Activated T-helper 1 cell treated with anti-CD3 and anti-CD28 coated beads, Interleukin-2, amount 50 U/mL, for 16 hours (primary cell): ENCODE results near the gene GBX1.

Experiments used
- DNase-seq, 2 donors: peaks; one replicate each; pipeline ENCODE4 v3.0.0-alpha.2; 2020; ENCODE audit warnings: low read depth in 1 of 2, low spot score in 1 of 2

GBX1 gene

DNA sequence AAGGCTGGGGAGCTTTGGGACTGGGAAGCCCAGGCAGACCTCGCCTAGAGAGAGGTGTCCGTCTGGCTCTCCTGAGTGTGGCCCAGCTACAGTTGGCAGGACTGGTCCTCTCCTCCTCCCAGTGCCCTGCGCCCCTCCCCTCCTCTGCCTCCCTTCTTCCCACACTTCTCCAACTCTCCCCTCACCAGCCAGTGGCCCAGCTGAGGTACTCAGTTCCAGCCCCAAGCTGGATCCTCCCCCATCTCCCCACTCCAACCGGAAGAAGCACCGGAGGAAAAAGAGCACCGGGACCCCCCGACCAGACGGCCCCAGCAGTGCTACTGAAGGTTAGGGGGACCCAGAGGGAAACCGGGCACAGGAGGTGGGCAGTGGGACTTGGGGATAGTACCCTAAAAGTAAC, 27.7 kb downstream of the GBX1 start:
- DNase-seq = no peak

DNA sequence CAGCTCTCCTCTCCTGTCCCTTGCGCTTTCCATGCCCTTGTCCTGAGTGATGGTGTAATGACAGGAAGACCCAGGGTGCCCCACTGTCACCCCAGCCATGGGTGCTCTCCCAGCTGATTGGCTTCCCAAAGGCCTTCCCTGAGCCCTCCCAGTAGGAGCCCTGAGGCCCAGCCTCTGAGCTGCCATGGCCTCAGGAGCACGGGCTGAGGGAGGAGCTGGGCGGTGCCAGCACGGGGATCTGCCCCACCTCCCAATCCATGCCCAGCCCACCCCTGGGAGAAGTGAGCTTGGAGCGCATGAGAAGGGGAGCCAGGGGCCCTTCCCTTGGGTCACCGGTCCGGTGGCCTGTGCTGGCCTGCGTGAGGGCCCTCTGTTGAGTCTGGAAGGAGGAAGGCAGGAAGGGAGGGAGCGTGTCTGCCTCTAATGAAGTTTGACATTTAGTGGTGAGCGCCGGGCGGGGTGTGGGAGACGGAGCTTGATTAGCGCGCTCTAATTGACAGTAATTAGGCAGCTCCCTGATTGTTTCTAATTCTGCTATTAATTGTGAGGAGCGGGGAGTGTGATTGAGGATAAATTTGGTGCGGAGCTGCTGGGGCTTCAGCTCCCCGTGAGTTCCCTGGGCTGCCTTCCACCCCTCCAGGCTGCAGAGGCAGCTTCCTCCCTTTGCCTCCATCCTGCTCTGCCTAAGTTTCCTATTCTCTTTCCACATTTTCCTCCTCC, 28.3 kb downstream of the GBX1 start:
- no peak for DNase-seq

DNA sequence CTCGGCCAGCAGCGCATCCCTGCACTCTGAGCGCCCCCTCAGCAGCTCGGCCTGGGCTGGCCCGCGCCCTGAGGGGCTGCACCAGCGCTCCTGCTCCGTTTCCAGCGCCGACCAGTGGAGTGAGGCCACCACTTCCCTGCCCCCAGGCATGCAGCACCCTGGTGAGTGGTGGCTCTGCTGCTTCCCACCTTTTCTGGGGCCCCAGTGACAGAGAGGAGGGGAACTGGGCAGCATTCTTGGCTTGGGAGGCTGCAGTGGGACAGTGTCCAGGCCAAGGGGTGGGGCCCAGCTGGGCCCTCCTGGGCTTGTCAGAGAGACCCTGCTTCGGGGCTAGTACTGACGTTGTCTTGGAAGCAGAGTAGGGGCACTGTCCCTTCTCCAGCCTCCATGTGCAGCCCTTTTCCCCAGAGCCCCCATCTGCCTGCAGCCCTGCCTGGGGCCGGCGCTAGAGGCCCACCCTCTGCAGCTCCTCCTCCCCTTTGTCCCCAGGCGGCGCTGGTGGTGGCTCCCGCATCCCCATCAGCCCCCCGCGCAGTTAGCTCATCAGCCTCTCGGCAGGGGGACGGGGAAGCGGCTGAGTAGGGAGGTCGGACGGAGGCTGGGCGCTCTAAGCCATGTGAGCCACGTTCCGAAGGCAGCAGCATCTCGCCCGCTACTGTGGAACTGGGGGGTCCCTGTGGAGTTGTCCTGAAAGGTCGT, 29.2 kb downstream of the GBX1 start:
- DNase-seq = no peak

DNA sequence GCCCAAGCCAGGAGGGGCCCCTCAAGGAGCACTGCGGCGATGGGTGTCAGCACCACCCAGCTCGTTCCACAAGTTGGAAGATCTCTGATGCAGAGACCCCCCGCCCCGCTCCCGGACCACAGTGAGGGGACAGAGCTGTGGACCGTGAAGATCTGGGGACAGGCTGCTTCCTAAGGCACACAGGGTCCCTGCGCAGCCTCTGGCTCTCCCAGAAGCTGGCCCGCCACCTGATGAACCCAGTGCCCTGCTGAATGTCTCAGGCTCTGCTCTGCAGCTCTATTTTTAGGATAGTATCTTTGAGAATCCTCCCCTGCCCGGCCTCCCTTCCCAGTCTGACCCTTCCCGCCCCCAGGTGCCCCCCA, 29.7 kb downstream of the GBX1 start:
- DNase-seq = no peak

DNA sequence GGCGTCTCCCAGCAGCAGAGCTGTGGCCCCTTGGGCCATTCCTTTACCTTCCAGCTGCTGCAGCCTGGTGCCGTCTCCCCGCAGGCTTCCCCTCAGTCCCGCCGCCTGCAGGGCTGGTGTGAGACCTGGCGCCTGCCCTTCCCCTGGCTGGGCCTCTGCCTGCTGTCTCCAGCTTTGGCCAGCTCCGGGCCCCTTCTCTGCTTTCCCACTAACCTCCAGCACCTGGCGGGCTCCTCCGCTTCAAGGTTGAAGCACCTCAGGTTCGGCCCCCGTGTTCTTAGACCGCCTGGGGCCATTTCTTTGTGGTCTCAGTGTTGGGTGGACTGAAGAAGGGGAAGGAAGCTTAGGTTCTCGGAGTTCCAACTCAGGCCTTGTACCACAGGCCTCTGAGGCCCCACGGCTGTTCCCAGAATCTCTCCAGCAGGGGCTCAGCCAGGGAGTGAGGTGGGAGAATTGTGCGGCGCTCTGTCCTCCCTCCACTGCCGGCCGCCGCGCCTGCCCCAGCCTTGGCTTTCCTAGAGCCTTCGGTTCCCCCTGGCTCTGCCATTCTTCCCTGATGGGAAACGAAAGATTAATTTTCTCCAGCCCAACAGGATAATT, 30.3 kb downstream of the GBX1 start:
- no peak for DNase-seq

DNA sequence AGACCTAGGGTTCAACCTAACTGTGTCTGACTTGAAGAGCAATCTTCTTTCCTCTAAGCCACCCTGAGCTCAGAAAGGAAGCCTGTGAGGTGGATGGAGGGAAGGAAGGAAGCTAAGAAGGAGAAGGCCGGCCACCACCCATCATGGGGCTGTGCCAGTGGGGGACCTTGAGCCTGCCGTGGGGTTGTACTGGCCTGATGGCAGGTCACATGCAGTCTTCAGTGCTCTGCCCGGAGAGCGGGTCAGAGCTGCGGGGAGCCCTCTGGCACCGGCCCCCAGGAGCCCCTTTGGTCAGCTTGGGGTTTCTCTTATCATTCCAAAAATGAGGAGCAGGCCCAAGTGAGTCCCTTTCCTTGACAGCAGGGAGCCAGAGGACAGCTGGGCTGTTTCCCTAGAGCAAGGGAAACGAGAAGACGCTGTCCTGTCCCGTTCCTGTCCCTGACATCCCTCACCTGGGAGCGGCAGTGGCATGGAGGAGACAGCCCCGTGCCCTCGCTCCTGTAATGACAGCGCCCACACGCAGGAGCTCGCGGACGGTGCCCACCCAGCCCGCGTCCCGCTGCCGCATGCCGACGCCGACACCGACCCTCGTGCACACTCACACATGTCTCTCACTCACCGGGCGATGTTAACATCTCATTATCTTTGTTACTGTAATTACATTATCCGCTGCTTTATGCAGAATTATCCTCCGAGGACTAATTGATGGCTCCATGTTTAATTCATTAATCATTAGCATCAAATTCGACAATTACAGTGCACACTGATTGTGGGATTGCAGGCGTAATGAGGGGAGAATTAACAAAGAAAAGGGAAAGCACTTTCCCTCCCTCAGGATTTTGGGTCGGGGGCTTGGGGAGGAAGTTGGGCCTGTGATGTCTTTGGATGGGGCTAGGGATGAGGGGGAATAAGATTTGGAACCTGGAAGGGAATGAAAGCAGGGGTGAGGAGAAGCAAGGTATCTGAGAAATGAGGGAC, 31.3 kb downstream of the GBX1 start:
- no peak for DNase-seq

DNA sequence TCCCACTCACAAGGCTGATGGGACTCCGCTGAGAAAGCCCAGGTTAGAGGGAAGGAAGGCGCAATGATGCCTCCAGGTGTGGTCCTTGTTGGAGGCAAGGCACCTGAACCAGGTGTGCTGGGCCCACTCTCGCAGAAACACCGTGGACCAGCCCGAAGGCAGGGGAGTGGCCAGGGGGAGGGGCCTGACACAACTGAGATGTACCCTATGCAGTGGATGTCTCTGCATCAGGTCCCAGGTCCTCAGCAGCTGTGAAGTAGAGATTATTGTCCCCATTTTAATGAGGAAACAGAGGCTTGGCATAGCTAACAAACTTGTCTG, 32.0 kb downstream of the GBX1 start:
- no peak for DNase-seq

DNA sequence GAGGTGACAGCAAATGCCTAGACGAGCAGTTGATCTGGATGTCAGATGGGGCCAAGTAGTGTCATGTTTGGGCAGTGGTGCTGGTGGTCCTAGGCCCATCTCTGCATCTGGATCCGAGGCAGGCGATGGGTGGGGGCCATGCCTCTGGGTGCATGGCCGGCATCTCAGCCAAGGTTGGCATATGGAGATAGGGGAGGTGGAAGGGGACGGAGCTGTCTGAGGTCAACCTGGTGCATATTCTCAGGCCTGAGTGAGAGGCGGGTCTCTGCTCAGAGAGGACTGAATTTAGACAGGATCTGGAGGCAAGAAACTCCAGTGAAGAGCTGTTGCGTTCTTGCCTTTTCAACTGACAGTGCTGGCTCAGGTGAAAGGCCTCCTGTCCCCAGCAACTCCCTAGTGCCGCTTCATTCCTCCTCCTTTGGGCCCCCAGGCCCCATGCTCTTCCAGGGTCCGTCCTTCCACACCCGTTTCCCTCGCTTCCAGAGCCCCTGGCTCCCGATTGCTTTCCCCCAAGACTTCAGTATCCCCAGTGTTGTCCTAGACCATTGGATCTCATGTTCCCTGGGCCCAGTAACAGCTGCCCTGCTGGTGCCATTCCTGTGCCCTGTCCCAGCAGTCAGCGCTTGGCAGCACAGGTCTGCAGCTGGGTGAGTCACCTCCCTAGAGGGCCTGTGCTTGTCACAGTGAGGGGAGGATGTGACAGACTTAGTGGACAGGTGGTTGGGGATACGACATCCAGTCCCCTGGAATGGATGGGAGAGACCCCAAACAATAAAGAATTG, 32.6 kb downstream of the GBX1 start:
- DNase-seq = no peak

DNA sequence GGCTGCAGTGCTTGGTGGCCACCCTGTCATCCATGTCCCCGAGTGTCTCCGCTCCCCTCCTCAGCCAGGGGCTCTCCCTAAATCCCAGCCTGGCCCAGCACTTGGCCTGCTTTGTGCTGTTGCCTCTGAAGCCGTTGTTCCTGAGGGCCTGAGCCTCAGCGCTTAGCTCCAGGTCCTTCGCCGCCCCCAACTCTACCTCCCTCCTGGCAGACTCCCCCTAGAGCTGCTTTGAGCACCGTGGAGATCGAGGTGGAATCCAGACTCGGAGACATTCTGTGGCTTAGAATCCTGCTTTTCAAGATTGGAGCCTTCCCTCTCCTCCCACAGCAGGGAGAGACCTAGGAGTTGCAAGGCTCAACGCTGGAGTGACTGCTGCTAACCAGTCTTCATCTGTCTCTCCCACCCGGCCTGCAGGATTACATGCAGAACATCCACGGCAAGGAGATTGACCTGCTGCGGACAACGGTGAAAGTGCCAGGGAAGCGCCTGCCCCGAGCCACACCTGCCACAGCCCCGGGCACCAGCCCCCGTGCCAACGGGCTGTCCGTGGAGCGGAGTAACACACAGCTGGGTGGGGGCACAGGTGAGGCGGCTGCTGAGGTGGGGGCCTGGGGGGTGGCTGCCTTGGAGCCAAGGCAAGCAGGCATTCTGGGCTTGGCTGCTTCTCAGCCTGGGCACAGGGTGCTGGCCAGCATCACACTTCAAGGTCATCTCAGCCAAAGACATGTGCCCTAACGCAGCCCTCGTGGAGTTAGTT, 33.3 kb downstream of the GBX1 start:
- no peak for DNase-seq

DNA sequence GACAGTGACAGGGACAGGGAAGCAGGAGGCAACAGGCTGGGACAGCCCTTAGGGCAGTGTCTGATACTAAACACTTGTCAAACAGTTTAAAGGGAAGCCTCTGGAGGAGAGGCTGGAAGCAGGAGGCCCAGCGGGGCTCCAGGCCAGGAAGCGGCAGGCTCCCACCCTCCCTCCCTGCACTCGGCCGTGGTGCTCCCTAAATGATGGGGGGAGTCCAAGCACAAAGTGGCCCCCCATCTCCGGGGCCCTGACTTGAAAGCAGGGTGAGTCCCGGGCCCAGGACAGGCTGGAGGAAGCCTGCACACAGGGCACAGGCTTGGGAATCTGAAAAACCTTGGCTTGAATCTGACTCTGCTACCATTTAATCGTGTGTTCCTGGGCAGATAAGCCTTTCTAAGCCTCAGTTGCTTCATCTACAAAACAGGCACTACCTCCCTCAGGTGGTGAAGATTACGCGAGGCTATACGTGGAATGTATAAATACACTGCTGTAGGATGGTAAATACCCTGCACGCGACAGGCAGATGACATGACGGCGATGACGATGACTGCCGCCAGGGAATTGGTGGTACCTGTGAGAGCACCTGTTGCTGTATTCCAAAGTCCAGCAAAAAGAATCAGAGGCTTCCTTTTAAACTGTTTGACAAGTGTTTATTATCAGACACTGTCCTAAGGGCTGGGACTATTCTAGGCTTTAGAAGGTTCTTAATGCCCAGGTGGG, 34.1 kb downstream of the GBX1 start:
- no peak for DNase-seq

DNA sequence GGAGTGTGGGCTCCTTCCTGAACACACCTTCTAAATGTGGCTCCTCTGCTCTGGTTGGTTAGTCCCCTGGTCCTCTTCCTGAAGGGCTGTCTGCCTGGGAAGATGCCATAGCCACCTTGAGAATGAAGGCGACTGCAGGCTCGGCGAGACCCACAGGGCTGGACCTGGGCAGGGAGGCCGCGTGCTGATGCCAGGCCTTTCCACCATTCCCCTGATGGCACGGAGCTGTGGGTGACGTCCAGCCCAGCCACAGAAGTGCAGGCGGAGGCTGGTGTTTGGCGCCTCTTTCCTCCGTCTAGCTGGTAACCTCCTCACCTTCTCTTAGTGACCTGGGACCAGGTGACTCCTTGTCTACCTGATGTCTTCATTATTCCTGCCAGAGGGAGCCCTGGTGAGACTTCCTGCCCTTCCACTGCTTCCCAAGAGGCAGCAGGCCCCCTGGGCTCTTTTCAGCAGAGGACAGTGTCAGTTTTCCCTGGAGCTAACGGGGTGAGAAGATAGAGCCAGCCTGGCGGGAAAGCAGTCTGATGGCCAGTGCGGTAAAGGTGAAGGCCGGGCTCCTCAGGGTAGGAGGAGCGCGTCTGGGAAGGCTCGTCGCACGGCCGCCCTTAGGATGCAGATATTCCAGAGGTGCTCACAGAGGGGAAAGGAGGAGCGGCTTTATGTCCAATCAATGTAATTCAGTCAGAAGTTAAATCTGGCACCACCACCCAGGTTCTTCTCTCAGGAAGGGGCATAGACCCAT, 34.9 kb downstream of the GBX1 start:
- DNase-seq = no peak

DNA sequence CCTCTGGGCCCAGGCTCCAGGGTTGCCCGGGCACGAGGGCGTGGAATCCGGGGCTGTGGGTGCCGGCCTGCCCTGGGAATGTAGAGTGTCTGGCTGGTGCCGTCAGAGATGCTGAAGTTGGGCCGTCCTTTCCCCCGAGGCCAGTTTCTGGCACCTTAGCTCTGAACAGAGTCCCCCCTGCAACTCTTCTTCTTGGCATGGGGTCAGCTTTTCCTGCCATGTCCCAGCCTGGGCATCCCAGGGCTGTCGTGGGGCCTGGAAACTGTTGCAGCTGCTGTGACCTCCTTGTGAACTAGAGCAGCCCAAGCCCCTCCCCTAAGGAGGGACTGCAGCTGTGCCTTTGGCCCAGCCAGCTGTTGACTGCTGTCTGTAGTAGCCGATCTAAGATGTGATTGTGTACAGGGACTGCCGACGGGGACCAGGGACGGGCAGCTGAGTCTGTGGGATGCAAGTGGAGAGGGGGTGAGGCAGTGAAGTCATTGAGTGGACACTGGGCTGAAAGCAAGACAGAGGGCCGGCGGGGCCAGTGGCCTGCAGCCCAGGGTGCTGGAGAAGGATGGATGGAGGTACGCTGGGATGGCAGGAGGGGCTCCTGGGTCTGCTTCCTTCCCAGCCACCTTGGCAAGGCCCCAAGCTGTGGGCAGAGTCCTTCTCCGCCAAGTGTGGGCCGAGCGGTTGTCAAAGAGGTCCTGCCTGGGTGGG, 35.8 kb downstream of the GBX1 start:
- no peak for DNase-seq

DNA sequence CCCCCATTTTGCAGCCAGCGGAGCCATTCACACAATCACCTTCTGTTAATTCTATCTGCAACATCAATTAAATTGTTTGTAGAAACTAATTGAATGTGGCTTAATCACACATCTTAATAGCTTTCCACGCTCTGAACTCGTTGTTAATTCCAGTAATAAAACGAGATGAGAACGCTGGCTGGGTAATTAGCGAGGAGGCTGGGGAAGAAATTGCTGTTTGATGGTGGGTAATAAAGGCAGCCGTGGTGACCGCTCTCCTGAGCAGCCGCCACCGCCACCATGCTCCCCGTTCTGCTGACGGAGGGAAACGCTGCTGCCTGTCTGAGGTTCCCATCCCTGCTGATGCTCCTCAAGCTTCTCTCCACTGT, 36.3 kb downstream of the GBX1 start:
- DNase-seq = no peak

DNA sequence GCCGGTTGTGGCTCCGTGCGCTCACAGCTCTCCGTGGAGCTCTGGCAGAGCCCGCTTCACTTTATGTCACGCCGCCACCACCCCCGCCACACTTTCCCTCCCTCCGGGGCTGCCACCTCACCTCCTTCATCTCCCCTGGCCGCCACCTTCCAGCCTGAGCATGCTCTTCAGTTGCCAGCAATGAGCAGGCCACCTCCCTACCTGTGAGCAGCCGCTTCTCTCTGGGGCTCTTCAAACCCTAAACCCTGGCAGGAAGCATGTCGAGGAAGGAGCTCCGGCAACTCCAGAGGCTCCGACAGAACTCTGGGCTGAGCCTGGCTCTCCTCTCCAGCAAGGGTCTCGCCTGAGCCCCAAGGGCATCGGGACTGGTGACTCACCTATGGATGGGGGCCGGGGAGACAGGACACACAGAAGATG, 36.7 kb downstream of the GBX1 start:
- no peak for DNase-seq

DNA sequence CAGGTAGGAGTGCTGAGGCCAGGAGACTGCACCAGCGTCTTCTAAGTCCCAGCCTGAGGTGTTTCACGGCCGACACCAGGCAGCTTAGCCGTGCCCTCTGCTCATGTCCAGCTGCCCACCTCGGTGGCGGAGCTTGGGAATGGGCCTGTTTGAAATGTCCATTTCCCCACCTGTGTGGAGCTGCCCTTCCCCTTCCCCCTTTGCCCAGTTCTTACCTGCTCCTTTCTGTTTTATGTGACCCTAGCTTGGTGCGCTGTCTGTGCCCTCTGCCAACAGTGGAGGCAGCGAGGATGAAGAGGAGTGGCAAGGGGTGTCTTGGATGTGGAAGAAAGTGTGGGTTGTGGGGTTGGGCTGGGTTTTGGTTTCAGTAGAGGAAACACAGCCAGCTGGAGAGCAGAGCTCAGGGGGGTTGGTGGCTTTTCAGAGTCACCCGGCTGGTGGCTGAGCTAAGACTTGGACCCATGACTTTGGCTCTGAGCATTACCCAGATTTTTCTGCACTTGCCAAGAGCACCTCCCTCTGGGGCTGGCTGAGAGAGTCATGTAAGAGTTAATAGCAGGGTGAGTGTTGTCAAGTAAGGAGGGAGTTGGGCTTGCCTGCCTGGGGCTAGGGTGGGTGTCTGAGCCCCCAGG, 37.4 kb downstream of the GBX1 start:
- DNase-seq = no peak

DNA sequence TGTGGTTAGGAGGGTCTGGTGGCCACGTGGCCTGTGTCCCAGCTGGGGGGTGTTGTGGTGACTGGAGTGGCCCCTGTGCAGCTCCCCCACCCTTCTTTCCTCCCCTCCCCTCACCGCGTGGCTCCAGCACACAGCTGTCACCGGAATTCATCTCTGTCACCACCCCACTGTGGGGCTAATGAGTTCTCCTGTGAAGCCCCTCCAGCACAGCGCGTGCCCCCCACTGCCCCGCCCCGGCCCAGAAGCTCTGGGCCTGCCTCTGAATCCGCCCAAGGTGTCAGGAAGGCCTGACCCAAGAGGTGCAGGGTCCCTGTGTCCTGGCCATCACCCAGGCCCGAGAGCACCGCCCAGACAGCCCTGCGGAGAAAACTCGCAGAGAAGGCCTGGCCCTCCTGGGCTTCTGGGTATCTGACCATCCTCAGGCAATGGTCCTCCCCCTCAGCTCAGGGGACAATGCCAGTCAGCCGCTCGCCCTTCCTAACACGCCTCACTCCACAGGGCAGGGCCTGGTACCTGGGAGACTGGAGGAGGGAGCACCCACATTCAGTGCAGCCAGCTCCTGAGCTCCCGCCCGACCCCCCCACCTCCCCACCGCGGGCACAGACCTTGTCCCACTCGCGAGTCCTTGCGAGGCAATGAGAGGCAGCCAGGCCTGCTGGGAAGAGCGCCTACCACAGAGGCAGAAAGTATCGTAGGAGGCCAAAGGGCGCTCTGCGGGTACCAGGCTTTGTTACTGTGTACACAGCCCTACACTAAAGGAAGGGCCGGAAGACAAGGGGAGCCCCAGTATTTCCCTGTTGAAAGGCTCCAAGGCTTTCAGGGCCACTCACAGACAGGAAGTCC, 38.2 kb downstream of the GBX1 start:
- no peak for DNase-seq

DNA sequence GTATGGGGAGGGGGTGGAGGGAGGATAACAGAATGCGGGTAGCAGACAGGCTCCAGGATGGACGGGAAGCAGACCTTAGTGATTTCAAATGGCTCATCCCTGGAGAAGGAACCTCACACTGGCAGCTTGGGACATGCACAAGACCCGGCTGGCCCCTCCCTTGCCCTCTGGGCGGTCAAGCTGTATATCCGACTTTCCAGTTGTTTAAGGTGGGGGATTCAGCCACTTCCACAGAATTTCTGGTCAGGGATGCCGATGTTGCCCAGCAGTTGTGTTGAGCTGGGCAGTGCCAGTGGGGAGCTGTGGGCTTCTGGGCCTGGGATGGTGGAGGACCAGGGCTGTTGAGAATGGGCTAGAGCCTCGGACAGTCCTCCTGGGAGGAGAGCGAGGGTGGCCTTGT, 38.8 kb downstream of the GBX1 start:
- no peak for DNase-seq
